Fibroblast of the aortic adventitia (primary cell): ENCODE data around the gene BTNL2. TPM values are rescaled to one million over a fixed set of nuclear protein-coding genes. Genes with fewer than 3 reads are reported as not detected.

ENCODE experiments used
- DNase-seq: peaks from one replicate; pipeline ENCODE4 v3.0.0-alpha.2; 2010; ENCODE audit warnings: low read depth
- H3K4me3 ChIP-seq: 2 replicates; pipeline ENCODE4 v1.5.1; 2011; ENCODE audit warnings: low read depth, mild to moderate bottlenecking, control low read depth, low read length, moderate library complexity
- total RNA-seq: library from RNA; depleted of rRNA; stranded (reverse); fragments of >200 nt; gene quantifications from 2 replicates; pipeline ENCODE4 v1.2.3, GENCODE V29; 2012; ENCODE audit warnings: low replicate concordance
- TF ChIP-seq, protein P1 (sequence below): IDR thresholded peaks from 2 replicates; pipeline ENCODE4 v1.5.1; 2011; ENCODE audit warnings: mild to moderate bottlenecking, low read length, control low read depth, inconsistent platforms; ENCODE audit not compliant: insufficient read depth

Gene BTNL2
- total RNA-seq, 1 donor: not detected

DNA sequence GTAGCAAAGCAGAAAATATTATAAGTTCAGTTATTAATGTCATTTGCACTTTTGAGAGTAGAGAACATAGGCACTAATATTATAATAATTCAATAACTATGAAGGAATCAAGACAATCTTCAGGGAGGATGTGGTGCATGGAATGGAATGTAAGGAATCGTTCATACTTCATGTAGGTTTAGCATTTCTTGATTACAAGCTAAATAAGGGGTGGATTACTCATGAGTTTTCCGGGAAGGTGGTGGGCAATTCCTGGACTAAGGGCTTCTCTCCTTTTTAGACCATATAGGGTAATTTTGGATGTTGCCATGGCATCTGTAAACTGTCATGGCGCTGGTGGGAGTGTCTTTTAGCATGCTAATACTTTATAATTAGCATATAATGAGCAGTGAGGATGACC is 9.1 kb upstream of the BTNL2 start:
- no peak overlapping the region for H3K4me3 ChIP-seq
- TF ChIP-seq, protein P1, sequence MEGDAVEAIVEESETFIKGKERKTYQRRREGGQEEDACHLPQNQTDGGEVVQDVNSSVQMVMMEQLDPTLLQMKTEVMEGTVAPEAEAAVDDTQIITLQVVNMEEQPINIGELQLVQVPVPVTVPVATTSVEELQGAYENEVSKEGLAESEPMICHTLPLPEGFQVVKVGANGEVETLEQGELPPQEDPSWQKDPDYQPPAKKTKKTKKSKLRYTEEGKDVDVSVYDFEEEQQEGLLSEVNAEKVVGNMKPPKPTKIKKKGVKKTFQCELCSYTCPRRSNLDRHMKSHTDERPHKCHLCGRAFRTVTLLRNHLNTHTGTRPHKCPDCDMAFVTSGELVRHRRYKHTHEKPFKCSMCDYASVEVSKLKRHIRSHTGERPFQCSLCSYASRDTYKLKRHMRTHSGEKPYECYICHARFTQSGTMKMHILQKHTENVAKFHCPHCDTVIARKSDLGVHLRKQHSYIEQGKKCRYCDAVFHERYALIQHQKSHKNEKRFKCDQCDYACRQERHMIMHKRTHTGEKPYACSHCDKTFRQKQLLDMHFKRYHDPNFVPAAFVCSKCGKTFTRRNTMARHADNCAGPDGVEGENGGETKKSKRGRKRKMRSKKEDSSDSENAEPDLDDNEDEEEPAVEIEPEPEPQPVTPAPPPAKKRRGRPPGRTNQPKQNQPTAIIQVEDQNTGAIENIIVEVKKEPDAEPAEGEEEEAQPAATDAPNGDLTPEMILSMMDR: no peak
- peak; percentile 3 for DNase-seq

DNA sequence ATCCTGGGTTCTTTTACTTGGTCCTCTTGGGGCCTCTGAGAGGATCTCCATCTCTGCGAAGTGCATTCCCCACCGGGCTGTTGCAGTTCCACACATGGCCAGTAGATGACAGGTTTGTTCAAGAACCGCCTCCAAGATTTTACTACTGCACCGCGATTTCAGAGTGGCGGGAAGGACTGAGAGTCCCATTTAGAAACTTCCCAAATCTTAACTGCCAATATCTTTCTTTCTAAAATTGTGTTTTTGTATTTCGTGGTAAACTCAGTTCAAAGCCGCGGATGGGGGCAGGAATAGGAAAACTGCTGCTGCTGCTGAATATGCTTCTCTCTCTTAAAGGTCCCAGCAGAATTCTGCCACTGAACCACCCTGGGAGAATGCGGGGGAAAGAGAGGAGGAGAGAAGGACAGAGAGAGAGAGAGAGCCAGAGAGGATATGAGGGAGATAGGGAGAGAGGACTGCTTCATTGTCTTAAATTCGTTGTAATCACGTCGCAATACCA is 8.6 kb upstream of the BTNL2 start:
- peak; percentile 72 for DNase-seq
- no peak overlapping the region for H3K4me3 ChIP-seq
- TF ChIP-seq, protein P1: peak; percentile 100

- DNase-seq: peak; percentile 77
These were observed 6.6 kb upstream of the BTNL2 start for GRCh38 chr6:32413427-32414047.

GRCh38 chr6:32411566-32412327 is 4.8 kb upstream of the BTNL2 start:
- TF ChIP-seq, protein P1: no peak
- no peak overlapping the region for H3K4me3 ChIP-seq
- no peak for DNase-seq

More at GRCh38 chr6:32413427-32414047, 6.6 kb upstream of the BTNL2 start:
- TF ChIP-seq, protein P1: peak; percentile 94
- H3K4me3 ChIP-seq: no peak overlapping the region

DNA sequence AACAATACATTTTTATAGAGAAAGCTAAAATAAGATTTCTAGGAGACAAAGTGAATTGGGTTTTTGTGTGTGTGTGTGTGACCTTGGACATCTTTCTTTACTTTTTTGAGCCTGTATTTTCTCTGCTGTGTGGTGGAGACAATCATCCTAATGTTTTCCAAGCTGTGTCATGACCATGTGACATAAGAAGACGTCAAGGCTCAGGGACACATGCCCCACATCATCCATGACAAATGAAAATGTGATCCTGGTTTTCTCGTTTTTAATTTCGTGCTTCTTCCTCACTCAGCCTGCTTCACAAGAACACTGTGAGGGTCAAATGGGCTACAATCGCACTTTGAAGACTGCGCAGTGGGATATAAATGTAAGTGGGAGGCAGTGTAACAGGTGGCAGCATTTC is 3.9 kb upstream of the BTNL2 start:
- DNase-seq: no peak
- TF ChIP-seq, protein P1: no peak
- H3K4me3 ChIP-seq: no peak overlapping the region

DNA sequence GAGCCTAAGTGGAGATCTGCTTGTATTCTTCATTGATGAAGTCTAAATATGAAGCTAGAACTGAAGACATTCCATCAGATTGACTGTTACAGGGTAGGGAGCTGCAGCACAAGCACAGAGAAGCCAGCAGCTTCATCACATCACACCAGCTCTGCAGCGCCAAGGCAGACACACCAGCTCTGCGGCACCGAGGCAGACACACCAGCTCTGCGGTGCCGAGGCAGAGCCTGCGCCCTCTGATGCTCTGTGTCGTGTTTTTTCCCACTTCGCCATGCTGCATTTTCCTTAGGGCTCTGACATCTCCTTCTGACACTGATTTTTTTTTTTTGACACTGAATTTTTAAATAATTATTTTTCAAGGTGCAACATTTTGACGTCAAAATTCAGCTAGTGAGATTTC is 784 bp downstream of the BTNL2 start:
- TF ChIP-seq, protein P1: no peak
- H3K4me3 ChIP-seq: no peak overlapping the region
- no peak for DNase-seq
